Nephron (organoid): ENCODE data around the gene ANO10.
"Not testable (repeated sequence)": the region's sequence is repeated elsewhere in the genome, so short reads cannot be mapped to it uniquely, and the experiment has no call there.

ENCODE experiments used
- H3K27ac Mint-ChIP-seq, 3 experiments: 2 replicates each; pipeline ENCODE4 v1.8.0; 2020; ENCODE audit warnings: mixed read lengths in 3 of 3, mild to moderate bottlenecking in 2 of 3, moderate library complexity in 1 of 3
- H3K27me3 Mint-ChIP-seq: 2 replicates; pipeline ENCODE4 v1.8.0; 2021; ENCODE audit warnings: low read depth, mild to moderate bottlenecking, moderate library complexity, mixed read lengths
- H3K36me3 Mint-ChIP-seq: 2 replicates; pipeline ENCODE4 v1.8.0; 2020; ENCODE audit warnings: low read depth, mixed read lengths
- H3K4me1 Mint-ChIP-seq: 2 replicates; pipeline ENCODE4 v1.8.0; 2020; ENCODE audit warnings: mixed read lengths
- H3K4me3 Mint-ChIP-seq, 3 experiments: 2 replicates each; pipeline ENCODE4 v1.8.0; 2020; ENCODE audit warnings: mild to moderate bottlenecking in 3 of 3, mixed read lengths in 3 of 3, moderate library complexity in 2 of 3
- H3K9me3 Mint-ChIP-seq: 2 replicates; pipeline ENCODE4 v1.8.0; 2020; ENCODE audit warnings: mixed read lengths
- CTCF ChIP-seq, 3 experiments: fragments of 200-600 bp; sonication (generic); IDR thresholded peaks; one replicate each; pipeline ENCODE4 v1.5.0; 2021; ENCODE audit warnings: antibody characterized with exemption in 3 of 3; ENCODE audit not compliant: unreplicated experiment in 3 of 3

The ANO10 gene

GRCh38 chr3:43523454-43524053 is 98.3 kb downstream of the ANO10 start:
- H3K4me1 Mint-ChIP-seq = no peaks in the 10 kb centered on the region
- no peak for TF ChIP-seq CTCF (IDR thresholded peaks at IDR 0.05; ENCODE audit: unreplicated experiment in 3 of 3)
- peaks cover 40% of the 10 kb centered on the region for H3K36me3 Mint-ChIP-seq
- H3K4me3 Mint-ChIP-seq = no peak overlapping the region
- peaks cover 27% of the 10 kb centered on the region for H3K9me3 Mint-ChIP-seq
- H3K27me3 Mint-ChIP-seq = no peaks in the 10 kb centered on the region
- no peak overlapping the region for H3K27ac Mint-ChIP-seq

DNA sequence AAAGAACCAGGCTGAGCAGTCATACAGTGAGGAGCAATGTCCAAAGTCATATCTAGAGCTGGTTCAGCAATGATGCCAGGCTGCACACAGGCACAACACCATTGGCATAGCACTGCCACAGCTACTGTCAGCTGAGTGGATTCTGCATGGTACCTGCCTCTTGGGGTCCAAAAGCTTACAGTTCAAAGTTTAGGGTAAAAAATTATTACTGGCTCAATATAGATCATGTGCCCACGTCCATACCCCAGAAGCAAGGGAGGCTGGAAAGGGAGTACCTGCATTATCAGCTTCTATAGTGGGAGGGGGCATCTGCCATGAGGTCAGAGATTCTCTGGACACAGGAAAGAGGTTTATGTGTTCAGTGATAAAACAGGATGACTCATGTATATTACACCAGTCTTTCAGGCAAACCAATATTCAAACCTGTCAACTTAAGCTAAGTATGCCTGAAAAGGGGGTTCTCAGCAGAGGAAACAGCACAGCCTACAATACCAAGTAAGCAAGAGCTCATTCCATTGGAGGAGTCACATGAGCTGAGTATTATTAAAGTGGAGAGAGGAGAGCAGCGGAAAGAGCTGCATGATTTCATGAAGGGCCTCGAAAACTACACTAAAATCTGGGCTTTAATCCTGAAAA is 99.0 kb downstream of the ANO10 start:
- no peak for TF ChIP-seq CTCF (IDR thresholded peaks at IDR 0.05; ENCODE audit: unreplicated experiment in 3 of 3)
- H3K4me1 Mint-ChIP-seq = no peaks in the 10 kb centered on the region
- no peak overlapping the region for H3K27ac Mint-ChIP-seq
- H3K36me3 Mint-ChIP-seq = peaks cover 39% of the 10 kb centered on the region
- peaks cover 25% of the 10 kb centered on the region for H3K9me3 Mint-ChIP-seq
- H3K27me3 Mint-ChIP-seq = no peaks in the 10 kb centered on the region
- H3K4me3 Mint-ChIP-seq = no peak overlapping the region

DNA sequence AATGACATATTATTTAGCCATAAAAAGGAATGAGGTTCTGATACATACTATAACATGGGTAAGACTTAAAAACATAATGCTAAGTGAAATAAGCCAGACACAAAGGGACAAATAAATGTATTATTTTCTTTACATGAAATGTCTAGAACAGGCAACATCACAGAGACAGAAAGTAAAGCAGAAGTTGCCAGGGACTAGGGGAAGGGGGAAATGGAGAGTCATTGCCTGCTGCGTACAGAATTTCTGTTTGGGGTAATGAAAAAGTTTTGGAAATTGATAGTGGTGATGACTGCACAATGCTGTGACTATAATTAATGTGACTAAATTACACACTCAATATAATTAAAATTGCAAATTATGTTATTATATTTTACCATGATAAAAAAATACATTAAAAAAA is 99.9 kb downstream of the ANO10 start:
- H3K36me3 Mint-ChIP-seq = peaks cover 35% of the 10 kb centered on the region
- no peaks in the 10 kb centered on the region for H3K27me3 Mint-ChIP-seq
- no peak overlapping the region for H3K4me3 Mint-ChIP-seq
- no peak for TF ChIP-seq CTCF (IDR thresholded peaks at IDR 0.05; ENCODE audit: unreplicated experiment in 3 of 3)
- H3K27ac Mint-ChIP-seq = no peak overlapping the region
- no peaks in the 10 kb centered on the region for H3K4me1 Mint-ChIP-seq
- peaks cover 22% of the 10 kb centered on the region for H3K9me3 Mint-ChIP-seq

- peaks cover 25% of the 10 kb centered on the region for H3K9me3 Mint-ChIP-seq
- not testable (repeated sequence) for H3K27me3 Mint-ChIP-seq, H3K4me1 Mint-ChIP-seq, H3K4me3 Mint-ChIP-seq, H3K27ac Mint-ChIP-seq
- H3K36me3 Mint-ChIP-seq = peaks cover 43% of the 10 kb centered on the region
Observed at GRCh38 chr3:43518515-43518914, 103.3 kb downstream of the ANO10 start.

DNA sequence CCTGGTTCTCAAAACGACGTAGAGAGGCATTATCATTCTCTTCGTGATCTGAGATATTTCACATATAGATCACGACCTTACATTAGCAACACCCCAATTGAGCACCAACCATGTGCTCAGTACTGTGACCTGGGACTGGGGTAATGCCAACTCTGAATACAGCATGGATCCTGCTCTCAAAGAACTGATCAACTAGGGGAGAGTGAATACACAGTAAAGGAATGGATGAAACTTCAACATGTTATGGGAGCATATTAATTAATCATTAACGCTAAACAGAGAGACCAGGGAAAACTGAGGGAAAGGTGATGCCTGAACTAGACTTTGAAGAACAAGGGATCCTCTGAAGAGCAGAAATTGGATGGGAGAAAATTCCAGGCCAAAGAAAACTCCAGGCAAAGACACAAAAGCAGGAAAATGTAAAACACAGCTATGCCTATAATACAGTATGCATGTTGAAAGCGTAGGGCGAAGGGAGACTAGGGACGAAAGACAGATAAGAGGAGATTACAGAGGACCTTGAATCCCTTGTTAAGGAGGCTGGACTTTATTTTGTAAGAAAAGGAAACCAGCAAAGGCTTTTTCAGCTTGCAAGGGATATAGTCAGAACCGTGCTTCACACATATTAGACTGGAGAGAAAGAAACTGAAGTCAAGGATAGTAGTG is 105.7 kb downstream of the ANO10 start:
- no peak for TF ChIP-seq CTCF (IDR thresholded peaks at IDR 0.05; ENCODE audit: unreplicated experiment in 3 of 3)
- Mint-ChIP-seq H3K27ac (no peak overlapping the region), H3K27me3 (no peaks in the 10 kb centered on the region), H3K36me3 (peaks cover 45% of the 10 kb centered on the region), H3K4me1 (no peaks in the 10 kb centered on the region), H3K4me3 (no peak overlapping the region), H3K9me3 (peaks cover 25% of the 10 kb centered on the region)

- Mint-ChIP-seq H3K27me3 (no peaks in the 10 kb centered on the region), H3K36me3 (peaks cover 38% of the 10 kb centered on the region), H3K4me1 (no peaks in the 10 kb centered on the region), H3K4me3 (no peak overlapping the region), H3K9me3 (peaks cover 25% of the 10 kb centered on the region), H3K27ac (no peak overlapping the region)
- TF ChIP-seq CTCF (IDR thresholded peaks at IDR 0.05; ENCODE audit: unreplicated experiment in 3 of 3) = no peak
Observed at GRCh38 chr3:43515208-43515917, 106.4 kb downstream of the ANO10 start.
